ENCODE results near the gene E4F1. TPM values are rescaled to one million over a fixed set of nuclear protein-coding genes. Genes with fewer than 3 reads are reported as not detected.

Gene E4F1
- total and polyA plus RNA-seq, 2 donors (not counting 1 experiment from before 2014, with no cell fraction given) = 41.8 to 70.9 TPM

- POLR2A ChIA-PET = interaction anchor here (1.0 to 1.1 kb wide), 2 partner anchors 11 to 307 kb away, joined by 3 read pairs; partner anchors contain the start of gene MLST8
- intact Hi-C loops (cut with micrococcal nuclease) = loop anchor here (10.0 kb wide), 2 partner anchors 151 to 411 kb away; partner anchors contain the start of gene ABCA3
- TF ChIP-seq CTCF (IDR thresholded peaks at IDR 0.05) (no peak), EZH2 (IDR thresholded peaks at IDR 0.05; ENCODE audit: borderline replicate concordance, insufficient read depth, low read depth, low read length, poor library complexity, severe bottlenecking) (no peak)
- peak overlapping the region; percentile 78 for H3K4me3 Mint-ChIP-seq
- H3K9me3 Mint-ChIP-seq (ENCODE audit: insufficient read depth) = no peaks in the 10 kb centered on the region
- Histone ChIP-seq H3K27me3 (replicated peaks in 1 of 4; ENCODE audit: control extremely low read depth in 1 of 4, control insufficient read depth in 3 of 4, insufficient read depth in 4 of 4, low read length in 3 of 4) (peaks cover 0 to 50% (median 20%) of the 10 kb centered on the region in 4 experiments), H3K9ac (ENCODE audit: low read length) (no peak overlapping the region), H3K36me3 (replicated peaks in 1 of 2; ENCODE audit: control extremely low read depth in 1 of 2, control insufficient read depth in 1 of 2, extremely low read depth in 1 of 2, insufficient read depth in 2 of 2, low read length in 1 of 2) (no peaks in the 10 kb centered on the region), H3K27ac (ENCODE audit: low read length in 2 of 2) (no peak overlapping the region), H3K4me2 (replicated peaks; ENCODE audit: low read depth, low read length, poor library complexity, severe bottlenecking) (no peak overlapping the region), H3K9me3 (ENCODE audit: control extremely low read depth in 1 of 3, control insufficient read depth in 2 of 3, insufficient read depth in 1 of 3, low read length in 2 of 3) (peaks cover 0 to 6% (median 0%) of the 10 kb centered on the region in 3 donors), H3K79me2 (ENCODE audit: control insufficient read depth, insufficient read depth, low read length) (no peaks in the 10 kb centered on the region), H3K4me3 (ENCODE audit: control extremely low read depth in 1 of 5, extremely low read depth in 1 of 5, insufficient read depth in 1 of 5, low read depth in 2 of 5, low read length in 4 of 5) (no peak overlapping the region), H2AFZ (ENCODE audit: insufficient read depth, low read depth, low read length, poor library complexity, severe bottlenecking) (no peak overlapping the region), H4K20me1 (ENCODE audit: control insufficient read depth, insufficient read depth, low read length, poor library complexity, severe bottlenecking) (no peaks in the 10 kb centered on the region), H3K4me1 (ENCODE audit: control insufficient read depth in 2 of 2, insufficient read depth in 2 of 2, low read length in 2 of 2) (peaks cover 12 to 22% of the 10 kb centered on the region in 2 donors)
- CTCF ChIA-PET = interaction anchor here (0.6 to 4.7 kb wide), 28 partner anchors 10 to 325 kb away, joined by 3 to 71 read pairs (median 4); partner anchors contain the start of genes AMDHD2, ATP6V0C, BRICD5 and CCNF
- DNase-seq = no peak
- H3K4me1 Mint-ChIP-seq = peaks cover 10% of the 10 kb centered on the region
- H3K27ac Mint-ChIP-seq = no peak overlapping the region
- peaks cover 28% of the 10 kb centered on the region for H3K27me3 Mint-ChIP-seq
- no peak for ATAC-seq (ENCODE audit: low read depth)
- WGBS (ENCODE audit: insufficient coverage) = 75% methylated on average over 14 of the region's 16 CpGs
These were observed 29.1 kb upstream of the E4F1 start for GRCh38 chr16:2194166-2194834.

Measured in B cell (primary cell).